BE2C (cell line): ENCODE data around the gene OSBP.

ENCODE experiments used
- DNase-seq: peaks from one replicate; pipeline ENCODE4 v3.0.0-alpha.2; 2020
- H3K27me3 ChIP-seq: fragments of 250-450 bp; sonication (Bioruptor Pico); 2 replicates; pipeline ENCODE4 v1.5.1; 2020; ENCODE audit warnings: mild to moderate bottlenecking
- H3K36me3 ChIP-seq: fragments of 250-450 bp; sonication (Bioruptor Pico); 2 replicates; pipeline ENCODE4 v1.5.1; 2020; ENCODE audit warnings: mild to moderate bottlenecking
- H3K4me1 ChIP-seq: fragments of 250-450 bp; sonication (Bioruptor Pico); 2 replicates; pipeline ENCODE4 v1.5.1; 2020
- H3K4me3 ChIP-seq: 2 replicates; pipeline ENCODE4 v1.5.1; 2011; ENCODE audit warnings: low read depth, low read length
- H3K9me3 ChIP-seq: fragments of 250-450 bp; sonication (Bioruptor Pico); 2 replicates; pipeline ENCODE4 v1.5.1; 2020
- TF ChIP-seq, protein P1 (sequence below): IDR thresholded peaks from 2 replicates; pipeline ENCODE4 v1.5.1; 2012; ENCODE audit warnings: mild to moderate bottlenecking, low read depth, low read length

Gene OSBP

DNA sequence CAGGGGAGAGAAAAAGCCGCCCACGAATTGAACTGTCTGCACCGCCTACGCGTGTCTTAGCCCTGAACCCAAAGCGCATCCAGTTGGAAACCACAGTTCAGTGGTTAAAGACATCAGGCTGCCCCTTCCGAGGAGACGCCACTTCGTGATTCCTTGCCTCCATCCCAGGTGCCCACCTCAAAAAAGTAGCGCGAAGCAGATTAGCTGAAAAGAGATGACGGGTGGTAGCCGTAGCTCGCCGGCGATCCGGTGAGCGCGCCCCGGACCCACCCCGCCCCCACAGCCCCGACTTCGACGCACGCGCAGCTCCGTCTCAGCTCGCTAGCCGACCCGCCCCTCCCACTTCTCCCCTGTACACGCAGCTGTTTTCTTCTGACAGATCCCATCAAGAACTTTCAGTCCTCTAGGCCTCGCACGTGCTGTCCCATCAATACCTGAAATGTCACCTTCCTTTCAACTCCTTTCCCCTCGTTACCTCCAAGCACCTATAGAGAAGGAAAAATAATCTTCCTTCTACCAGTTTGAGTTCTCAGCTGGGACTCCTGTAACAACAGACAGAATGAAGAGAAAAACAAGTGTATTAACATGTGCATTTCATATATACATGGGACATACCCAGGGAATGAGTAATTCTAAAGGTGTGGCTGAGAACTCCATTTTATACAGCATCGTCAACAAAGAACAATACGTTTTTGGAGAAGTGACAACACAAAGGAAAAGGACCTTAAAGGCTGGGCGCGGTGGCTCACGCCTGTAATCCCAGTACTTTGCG is 54.7 kb downstream of the OSBP start:
- no peaks in the 10 kb centered on the region for H3K4me1 ChIP-seq
- peak; percentile 80 for DNase-seq

GRCh38 chr11:59560290-59560701 is 55.3 kb downstream of the OSBP start:
- Histone ChIP-seq H3K27me3 (no peaks in the 10 kb centered on the region), H3K36me3 (no peaks in the 10 kb centered on the region), H3K4me3 (peak overlapping the region; percentile 95), H3K9me3 (no peaks in the 10 kb centered on the region), H3K4me1 (no peaks in the 10 kb centered on the region)
- TF ChIP-seq, protein P1, sequence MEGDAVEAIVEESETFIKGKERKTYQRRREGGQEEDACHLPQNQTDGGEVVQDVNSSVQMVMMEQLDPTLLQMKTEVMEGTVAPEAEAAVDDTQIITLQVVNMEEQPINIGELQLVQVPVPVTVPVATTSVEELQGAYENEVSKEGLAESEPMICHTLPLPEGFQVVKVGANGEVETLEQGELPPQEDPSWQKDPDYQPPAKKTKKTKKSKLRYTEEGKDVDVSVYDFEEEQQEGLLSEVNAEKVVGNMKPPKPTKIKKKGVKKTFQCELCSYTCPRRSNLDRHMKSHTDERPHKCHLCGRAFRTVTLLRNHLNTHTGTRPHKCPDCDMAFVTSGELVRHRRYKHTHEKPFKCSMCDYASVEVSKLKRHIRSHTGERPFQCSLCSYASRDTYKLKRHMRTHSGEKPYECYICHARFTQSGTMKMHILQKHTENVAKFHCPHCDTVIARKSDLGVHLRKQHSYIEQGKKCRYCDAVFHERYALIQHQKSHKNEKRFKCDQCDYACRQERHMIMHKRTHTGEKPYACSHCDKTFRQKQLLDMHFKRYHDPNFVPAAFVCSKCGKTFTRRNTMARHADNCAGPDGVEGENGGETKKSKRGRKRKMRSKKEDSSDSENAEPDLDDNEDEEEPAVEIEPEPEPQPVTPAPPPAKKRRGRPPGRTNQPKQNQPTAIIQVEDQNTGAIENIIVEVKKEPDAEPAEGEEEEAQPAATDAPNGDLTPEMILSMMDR = no peak
- peak; percentile 43 for DNase-seq

More for the DNA sequence above, 54.7 kb downstream of the OSBP start:
- Histone ChIP-seq H3K4me3 (peak overlapping the region; percentile 95), H3K27me3 (no peaks in the 10 kb centered on the region), H3K9me3 (no peaks in the 10 kb centered on the region), H3K36me3 (no peaks in the 10 kb centered on the region)
- TF ChIP-seq, protein P1 = no peak

- Histone ChIP-seq H3K9me3 (no peaks in the 10 kb centered on the region), H3K27me3 (no peaks in the 10 kb centered on the region), H3K36me3 (no peaks in the 10 kb centered on the region), H3K4me3 (peak overlapping the region; percentile 44), H3K4me1 (no peaks in the 10 kb centered on the region)
- DNase-seq = no peak
- TF ChIP-seq, protein P1 = no peak
These were observed 55.7 kb downstream of the OSBP start for GRCh38 chr11:59559886-59560285.

- H3K27me3 ChIP-seq = no peaks in the 10 kb centered on the region
- H3K4me1 ChIP-seq = no peaks in the 10 kb centered on the region
- no peak for DNase-seq
- H3K36me3 ChIP-seq = no peaks in the 10 kb centered on the region
- H3K9me3 ChIP-seq = no peaks in the 10 kb centered on the region
- TF ChIP-seq, protein P1 = no peak
- no peak overlapping the region for H3K4me3 ChIP-seq
These were observed 57.3 kb downstream of the OSBP start for GRCh38 chr11:59558270-59558643.

DNA sequence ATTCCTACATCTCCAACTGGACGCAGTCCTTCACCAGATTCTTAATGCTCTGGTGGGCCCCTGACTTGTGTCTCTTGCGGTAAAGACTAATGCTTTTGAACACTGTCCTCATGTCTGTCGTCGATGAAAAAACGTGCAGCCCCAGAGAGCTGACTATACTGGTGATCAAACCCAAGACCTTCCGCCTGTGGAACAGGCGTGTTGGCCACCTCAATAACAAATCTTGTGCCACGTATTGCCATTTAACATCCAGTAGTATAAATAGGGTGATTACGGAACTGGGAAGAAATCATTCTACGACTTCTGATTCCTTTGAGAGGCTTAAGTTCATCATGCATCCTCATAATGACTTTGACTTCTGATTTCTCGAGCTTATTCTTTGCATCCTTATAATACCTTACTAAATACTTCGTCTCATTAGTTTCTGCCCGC is 58.6 kb downstream of the OSBP start:
- no peaks in the 10 kb centered on the region for H3K27me3 ChIP-seq
- no peaks in the 10 kb centered on the region for H3K4me1 ChIP-seq
- no peaks in the 10 kb centered on the region for H3K9me3 ChIP-seq
- no peak for DNase-seq
- H3K4me3 ChIP-seq = peak overlapping the region; percentile 50
- H3K36me3 ChIP-seq = no peaks in the 10 kb centered on the region
- TF ChIP-seq, protein P1 = no peak
